Vagina (tissue), 2 donors: ENCODE measurements around the gene ARHGEF12. TPM values are rescaled to one million over a fixed set of nuclear protein-coding genes. Genes with fewer than 3 reads are reported as not detected.

Source experiments
- DNase-seq, 2 donors: peaks; one replicate each; pipeline ENCODE4 v3.0.0-alpha.2; 2017; ENCODE audit errors: extremely low spot score in 2 of 2
- H3K27ac ChIP-seq: fragments of 200-600 bp; sonication (generic); one replicate; pipeline ENCODE4 v1.5.1; 2019
- H3K27me3 ChIP-seq: fragments of 200-600 bp; sonication (generic); one replicate; pipeline ENCODE4 v1.5.1; 2019
- H3K36me3 ChIP-seq, 2 donors: fragments of 200-600 bp; sonication (generic); one replicate each; pipeline ENCODE4 v1.5.1; 2017 to 2019
- H3K4me1 ChIP-seq: fragments of 200-600 bp; sonication (generic); one replicate; pipeline ENCODE4 v1.5.1; 2019
- H3K4me3 ChIP-seq, 2 donors: fragments of 200-600 bp; sonication (generic); 1 replicate in 1 of 2; 2 replicates in 1 of 2; pipeline ENCODE4 v1.5.1; 2016 to 2019
- H3K9me3 ChIP-seq: fragments of 200-600 bp; sonication (generic); one replicate; pipeline ENCODE4 v1.5.1; 2019
- CTCF ChIP-seq, 3 experiments: fragments of 450-650 bp in 2 of 3; fragments of 200-600 bp in 1 of 3; sonication (generic) in 1 of 3; IDR thresholded peaks; one replicate each; pipeline ENCODE4 v1.5.1; 2017 to 2019; ENCODE audit warnings: antibody characterized with exemption in 3 of 3, mild to moderate bottlenecking in 2 of 3, moderate library complexity in 2 of 3
- POLR2A ChIP-seq, 2 donors: fragments of 450-650 bp; IDR thresholded peaks; one replicate each; pipeline ENCODE4 v1.6.1; 2017; ENCODE audit warnings: antibody characterized with exemption in 2 of 2, mild to moderate bottlenecking in 2 of 2, moderate library complexity in 2 of 2
- POLR2AphosphoS5 ChIP-seq, 2 donors: sonication (generic); formaldehyde crosslinking; IDR thresholded peaks; one replicate each; pipeline ENCODE4 v1.9.0; 2017; ENCODE audit warnings: antibody characterized with exemption in 2 of 2, mild to moderate bottlenecking in 2 of 2, low read depth in 1 of 2; ENCODE audit not compliant: insufficient read depth in 1 of 2
- intact Hi-C: fragments of 100-400 bp; cut with DNase I; formaldehyde crosslinking; loops from one replicate; pipeline ENCODE4 v1.15.1; 2023
- total RNA-seq: library from RNA; depleted of rRNA; stranded (reverse); fragments of >200 nt; gene quantifications from one replicate; pipeline ENCODE4 v1.2.3, GENCODE V29; 2016

ARHGEF12 gene
- total RNA-seq, 1 donor from 2014 or later, result 106 TPM

- TF ChIP-seq POLR2A (IDR thresholded peaks at IDR 0.05) (peak in 1 of 2 donors; percentile 19), CTCF (IDR thresholded peaks at IDR 0.05) (no peak), POLR2AphosphoS5 (IDR thresholded peaks at IDR 0.05; ENCODE audit: insufficient read depth in 1 of 2, low read depth in 1 of 2) (peak in 1 of 2 donors; percentile 44)
- Histone ChIP-seq H3K36me3 (no peaks in the 10 kb centered on the region), H3K27me3 (no peaks in the 10 kb centered on the region), H3K4me1 (peaks cover 65% of the 10 kb centered on the region), H3K4me3 (peak overlapping the region; percentile 35 to 80), H3K27ac (peak overlapping the region; percentile 98), H3K9me3 (no peaks in the 10 kb centered on the region)
- intact Hi-C loops, result loop anchor here (5.0 kb wide), 1 partner anchor 58 kb away; no protein-coding TSS in a partner anchor
- DNase-seq, result no peak
Measured at GRCh38 chr11:120339394-120339890, 3.2 kb downstream of the ARHGEF12 start.

GRCh38 chr11:120340529-120340928, 4.3 kb downstream of the ARHGEF12 start:
- peak overlapping the region in 1 of 2 donors; percentile 80 for H3K4me3 ChIP-seq
- H3K27me3 ChIP-seq, result no peaks in the 10 kb centered on the region
- no peak for TF ChIP-seq POLR2AphosphoS5 (IDR thresholded peaks at IDR 0.05; ENCODE audit: insufficient read depth in 1 of 2, low read depth in 1 of 2)
- TF ChIP-seq CTCF (IDR thresholded peaks at IDR 0.05), result no peak
- no peak for TF ChIP-seq POLR2A (IDR thresholded peaks at IDR 0.05)
- intact Hi-C loops, result no loop called here
- H3K27ac ChIP-seq, result peak overlapping the region; percentile 98
- H3K36me3 ChIP-seq, result no peaks in the 10 kb centered on the region
- H3K4me1 ChIP-seq, result peaks cover 70% of the 10 kb centered on the region
- no peak for DNase-seq
- H3K9me3 ChIP-seq, result no peaks in the 10 kb centered on the region

GRCh38 chr11:120342226-120342625, 6.0 kb downstream of the ARHGEF12 start:
- Histone ChIP-seq H3K36me3 (no peaks in the 10 kb centered on the region), H3K9me3 (no peaks in the 10 kb centered on the region), H3K4me1 (peaks cover 84% of the 10 kb centered on the region), H3K27ac (no peak overlapping the region), H3K4me3 (no peak overlapping the region), H3K27me3 (no peaks in the 10 kb centered on the region)
- TF ChIP-seq CTCF (IDR thresholded peaks at IDR 0.05) (no peak), POLR2AphosphoS5 (IDR thresholded peaks at IDR 0.05; ENCODE audit: insufficient read depth in 1 of 2, low read depth in 1 of 2) (no peak), POLR2A (IDR thresholded peaks at IDR 0.05) (no peak)
- intact Hi-C loops, result no loop called here
- no peak for DNase-seq

- intact Hi-C loops, result no loop called here
Measured at GRCh38 chr11:120342678-120343077, 6.5 kb downstream of the ARHGEF12 start.

More at GRCh38 chr11:120342678-120343077, 6.5 kb downstream of the ARHGEF12 start:
- H3K9me3 ChIP-seq, result no peaks in the 10 kb centered on the region
- no peaks in the 10 kb centered on the region for H3K36me3 ChIP-seq
- H3K27me3 ChIP-seq, result no peaks in the 10 kb centered on the region
- TF ChIP-seq POLR2A (IDR thresholded peaks at IDR 0.05) (no peak), CTCF (IDR thresholded peaks at IDR 0.05) (no peak), POLR2AphosphoS5 (IDR thresholded peaks at IDR 0.05; ENCODE audit: insufficient read depth in 1 of 2, low read depth in 1 of 2) (no peak)
- H3K27ac ChIP-seq, result no peak overlapping the region
- H3K4me3 ChIP-seq, result no peak overlapping the region
- H3K4me1 ChIP-seq, result peaks cover 88% of the 10 kb centered on the region
- no peak for DNase-seq
